ENCODE results near the gene PIK3R4.

PIK3R4 gene

DNA sequence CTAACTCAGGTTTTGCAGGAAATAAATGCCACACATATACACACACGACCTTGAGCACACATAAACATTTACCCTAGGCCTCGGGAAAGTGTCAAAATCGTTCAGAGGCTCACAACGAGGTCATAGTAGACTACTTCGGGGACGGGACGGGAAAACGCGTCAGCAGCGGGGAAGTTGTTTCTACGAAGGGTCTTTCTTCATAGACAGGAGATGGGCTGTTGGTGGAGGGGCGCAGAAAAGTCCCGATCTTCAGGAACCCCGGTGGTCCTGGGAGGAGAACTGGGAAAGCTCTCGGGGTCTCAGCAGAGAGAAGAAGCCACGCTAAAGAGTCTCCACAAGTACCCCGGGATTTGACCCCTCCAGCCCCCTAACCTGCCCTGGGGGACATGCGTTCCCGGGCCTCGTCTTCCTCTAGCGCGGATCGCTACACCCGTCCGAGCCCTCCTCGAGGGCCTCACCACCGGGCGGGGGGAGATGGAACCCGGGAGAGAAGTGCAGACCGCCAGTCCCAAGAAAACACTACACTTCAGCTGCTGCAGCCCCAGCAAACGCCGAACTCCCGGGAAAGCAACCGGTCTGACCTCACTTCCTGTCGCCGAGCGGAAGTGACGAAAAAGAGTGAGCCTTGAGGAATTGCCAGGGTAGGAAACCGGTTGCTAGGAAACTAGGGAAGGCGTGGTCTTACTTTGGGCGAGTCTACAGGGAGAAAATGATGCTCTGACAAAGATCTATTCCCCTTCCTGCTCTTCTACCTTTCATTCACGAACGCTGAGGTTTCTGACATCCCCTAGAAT lies at the start of gene PIK3R4:
Gene PIK3R4 (minus strand): TSS at position 584 of the 794 bp plus-strand sequence. CDS start 1,611 bp downstream, outside the sequence.
- peak within 1 kb of the TSS; percentile 82 for H3K27ac ChIP-seq (ENCODE audit: low read length)
- H3K9me3 ChIP-seq (ENCODE audit: control insufficient read depth in 1 of 2, low read length in 2 of 2) = no peaks in the 10 kb centered on the region
- H3K36me3 ChIP-seq (ENCODE audit: control insufficient read depth in 1 of 2, insufficient read depth in 2 of 2, low read length in 2 of 2) = peaks cover 0 to 14% of the 10 kb centered on the region in 2 donors
- no peaks in the 10 kb centered on the region for H3K27me3 ChIP-seq (ENCODE audit: low read depth, low read length)
- H3K4me1 ChIP-seq (ENCODE audit: control insufficient read depth in 1 of 2, insufficient read depth in 2 of 2, low read length in 2 of 2) = peaks cover 0 to 46% of the 10 kb centered on the region in 2 donors
- peak within 1 kb of the TSS; percentile 80 to 82 for H3K4me3 ChIP-seq (ENCODE audit: low read depth in 1 of 2, low read length in 2 of 2)

DNA sequence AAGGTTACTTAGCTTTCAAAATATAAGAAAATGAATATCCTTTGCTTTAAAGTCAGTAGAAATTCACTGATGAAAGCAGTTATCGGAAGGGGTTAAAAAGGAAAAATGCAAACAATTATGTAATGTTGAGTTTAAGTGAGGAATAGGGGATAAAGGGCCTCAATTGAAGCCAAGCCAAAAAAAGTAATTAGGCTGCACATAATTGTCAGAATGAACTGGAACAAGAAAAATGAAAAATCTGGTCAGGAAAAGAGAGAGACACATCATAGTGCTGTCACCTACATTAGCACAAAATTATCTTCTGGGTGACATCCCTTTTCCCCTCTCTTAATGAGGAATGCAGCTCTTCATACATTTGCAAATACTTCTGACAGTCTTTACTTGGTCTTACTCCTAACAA lies 48.8 kb upstream of the PIK3R4 start:
- Histone ChIP-seq H3K27ac (ENCODE audit: low read length) (no peak overlapping the region), H3K4me3 (ENCODE audit: low read depth in 1 of 2, low read length in 2 of 2) (no peak overlapping the region)

DNA sequence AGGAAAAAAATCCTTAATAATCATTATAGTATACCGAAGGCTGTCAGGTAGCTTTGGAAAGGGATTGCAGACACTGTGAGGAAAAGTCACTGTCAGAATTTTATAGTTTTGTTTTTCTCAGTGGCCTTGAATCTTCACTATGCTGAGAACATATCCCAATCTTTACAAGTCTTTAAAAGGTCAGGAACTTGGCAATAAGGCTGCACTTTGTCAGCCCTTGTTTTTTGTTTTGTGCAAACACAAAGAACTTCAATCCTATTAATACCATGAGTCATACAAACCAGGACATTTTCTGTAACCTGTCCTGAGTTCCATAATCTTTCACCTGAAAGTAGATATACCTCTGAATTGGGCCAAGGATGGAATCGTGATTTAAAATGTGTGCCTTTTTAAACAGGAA lies 45.6 kb upstream of the PIK3R4 start:
- H3K36me3 ChIP-seq (ENCODE audit: control insufficient read depth in 1 of 2, insufficient read depth in 2 of 2, low read length in 2 of 2) = no peaks in the 10 kb centered on the region
- H3K27me3 ChIP-seq (ENCODE audit: low read depth, low read length) = no peaks in the 10 kb centered on the region
- H3K4me3 ChIP-seq (ENCODE audit: low read depth in 1 of 2, low read length in 2 of 2) = no peak overlapping the region
- no peaks in the 10 kb centered on the region for H3K4me1 ChIP-seq (ENCODE audit: control insufficient read depth in 1 of 2, insufficient read depth in 2 of 2, low read length in 2 of 2)
- H3K27ac ChIP-seq (ENCODE audit: low read length) = no peak overlapping the region
- no peaks in the 10 kb centered on the region for H3K9me3 ChIP-seq (ENCODE audit: control insufficient read depth in 1 of 2, low read length in 2 of 2)

More for the DNA sequence above, 48.8 kb upstream of the PIK3R4 start:
- Histone ChIP-seq H3K36me3 (ENCODE audit: control insufficient read depth in 1 of 2, insufficient read depth in 2 of 2, low read length in 2 of 2) (no peaks in the 10 kb centered on the region), H3K27me3 (ENCODE audit: low read depth, low read length) (no peaks in the 10 kb centered on the region), H3K9me3 (ENCODE audit: control insufficient read depth in 1 of 2, low read length in 2 of 2) (no peaks in the 10 kb centered on the region), H3K4me1 (ENCODE audit: control insufficient read depth in 1 of 2, insufficient read depth in 2 of 2, low read length in 2 of 2) (no peaks in the 10 kb centered on the region)

DNA sequence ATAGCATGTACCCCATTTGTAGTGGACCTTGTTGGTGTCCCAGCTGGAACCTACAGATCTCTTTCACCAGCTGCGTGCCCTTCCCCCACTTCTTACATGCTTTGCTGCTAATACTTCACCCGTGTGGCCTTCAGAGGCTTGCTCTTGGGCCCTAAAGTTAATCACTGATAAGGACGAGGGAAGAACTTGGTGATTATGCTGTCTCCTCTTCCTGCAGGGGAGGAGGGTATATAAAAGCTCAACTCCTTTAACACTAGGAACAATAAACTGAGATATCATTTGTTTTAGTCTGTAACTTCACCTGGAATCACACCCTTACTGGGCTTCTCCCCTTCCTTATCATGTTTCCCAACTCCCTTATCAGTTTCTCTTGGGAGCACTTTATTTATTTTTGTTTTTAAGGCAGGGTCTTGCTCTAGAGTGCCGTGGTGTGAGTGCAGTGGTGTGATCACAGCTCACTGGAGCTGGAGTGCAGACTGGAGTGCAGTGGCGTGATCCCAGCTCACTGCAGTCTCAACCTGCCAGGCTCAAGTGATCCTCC lies 43.2 kb upstream of the PIK3R4 start:
- no peak overlapping the region for H3K27ac ChIP-seq (ENCODE audit: low read length)
- H3K27me3 ChIP-seq (ENCODE audit: low read depth, low read length) = no peaks in the 10 kb centered on the region
- H3K4me3 ChIP-seq (ENCODE audit: low read depth in 1 of 2, low read length in 2 of 2) = no peak overlapping the region
- H3K9me3 ChIP-seq (ENCODE audit: control insufficient read depth in 1 of 2, low read length in 2 of 2) = no peaks in the 10 kb centered on the region
- H3K36me3 ChIP-seq (ENCODE audit: control insufficient read depth in 1 of 2, insufficient read depth in 2 of 2, low read length in 2 of 2) = no peaks in the 10 kb centered on the region
- no peaks in the 10 kb centered on the region for H3K4me1 ChIP-seq (ENCODE audit: control insufficient read depth in 1 of 2, insufficient read depth in 2 of 2, low read length in 2 of 2)

DNA sequence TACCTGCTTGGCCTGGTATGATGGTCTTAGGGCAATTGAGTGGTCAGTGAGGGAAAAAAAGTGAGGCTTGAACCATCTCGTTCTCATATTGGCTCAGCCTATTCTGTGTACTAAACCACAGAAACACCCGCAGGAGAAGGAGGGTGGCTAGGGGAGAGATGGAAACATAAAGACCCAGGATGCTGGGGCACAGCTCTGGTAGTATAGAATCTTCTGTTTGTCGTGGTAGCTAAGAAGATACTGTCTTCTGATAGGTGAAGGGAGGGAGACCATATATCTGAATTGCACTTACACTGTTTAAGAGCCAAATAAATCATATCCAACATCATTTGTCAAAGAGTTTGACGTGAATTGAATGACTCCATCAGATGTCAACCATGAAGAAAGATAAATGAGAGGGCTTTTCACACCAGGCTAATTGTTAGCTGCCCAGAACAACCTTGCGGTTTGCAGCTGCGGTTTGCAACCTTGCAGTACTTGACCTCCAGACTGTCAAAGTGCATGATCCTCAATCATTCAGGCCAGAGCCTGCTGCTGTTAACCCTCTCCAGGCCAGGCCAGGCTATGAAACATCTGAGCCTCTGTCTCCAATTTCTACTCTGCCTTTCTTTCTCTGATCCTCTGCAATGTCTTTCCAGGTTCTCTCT lies 40.9 kb upstream of the PIK3R4 start:
- no peaks in the 10 kb centered on the region for H3K4me1 ChIP-seq (ENCODE audit: control insufficient read depth in 1 of 2, insufficient read depth in 2 of 2, low read length in 2 of 2)
- no peaks in the 10 kb centered on the region for H3K36me3 ChIP-seq (ENCODE audit: control insufficient read depth in 1 of 2, insufficient read depth in 2 of 2, low read length in 2 of 2)
- no peak overlapping the region for H3K27ac ChIP-seq (ENCODE audit: low read length)
- H3K9me3 ChIP-seq (ENCODE audit: control insufficient read depth in 1 of 2, low read length in 2 of 2) = no peaks in the 10 kb centered on the region
- H3K4me3 ChIP-seq (ENCODE audit: low read depth in 1 of 2, low read length in 2 of 2) = no peak overlapping the region
- no peaks in the 10 kb centered on the region for H3K27me3 ChIP-seq (ENCODE audit: low read depth, low read length)

DNA sequence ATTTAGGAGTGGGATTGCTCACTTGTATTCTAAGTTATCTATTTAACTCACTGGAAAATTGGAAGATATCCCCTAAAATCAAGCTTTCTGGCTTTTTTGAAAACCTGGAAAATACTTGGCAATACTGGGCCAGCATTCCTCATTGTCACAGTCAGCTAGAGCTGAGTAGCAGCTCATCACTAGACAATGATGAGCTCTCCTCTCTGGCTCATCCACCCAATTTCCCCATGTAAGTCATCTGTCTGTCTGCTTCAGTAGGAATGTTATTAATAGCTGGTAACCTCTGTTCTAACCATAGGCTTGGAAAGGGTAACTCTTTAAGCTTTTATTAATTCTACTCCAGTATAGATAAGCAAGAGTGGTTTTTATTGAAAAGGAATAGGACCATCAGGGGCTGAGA lies 39.7 kb upstream of the PIK3R4 start:
- Histone ChIP-seq H3K9me3 (ENCODE audit: control insufficient read depth in 1 of 2, low read length in 2 of 2) (no peaks in the 10 kb centered on the region), H3K27me3 (ENCODE audit: low read depth, low read length) (no peaks in the 10 kb centered on the region), H3K4me1 (ENCODE audit: control insufficient read depth in 1 of 2, insufficient read depth in 2 of 2, low read length in 2 of 2) (no peaks in the 10 kb centered on the region), H3K4me3 (ENCODE audit: low read depth in 1 of 2, low read length in 2 of 2) (no peak overlapping the region), H3K27ac (ENCODE audit: low read length) (no peak overlapping the region), H3K36me3 (ENCODE audit: control insufficient read depth in 1 of 2, insufficient read depth in 2 of 2, low read length in 2 of 2) (no peaks in the 10 kb centered on the region)

DNA sequence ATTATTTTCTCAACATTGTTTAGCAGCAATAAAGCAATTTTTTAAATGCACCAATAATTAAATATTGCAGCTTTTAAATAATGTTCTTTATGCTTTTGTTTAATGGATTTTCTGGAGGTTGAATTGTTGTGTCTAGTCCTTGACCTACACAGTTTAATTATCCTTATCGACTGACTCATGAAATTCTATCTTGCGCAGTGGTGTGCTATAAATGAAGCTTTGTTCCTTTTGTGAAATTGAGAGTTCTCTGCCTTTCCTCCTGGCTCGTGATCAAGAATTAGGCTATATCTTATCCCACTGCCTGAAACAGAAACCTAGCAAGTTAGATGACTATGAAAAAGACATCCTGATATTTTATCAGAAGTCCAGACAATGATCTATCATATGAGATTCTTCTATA lies 37.0 kb upstream of the PIK3R4 start:
- H3K27me3 ChIP-seq (ENCODE audit: low read depth, low read length) = no peaks in the 10 kb centered on the region
- no peak overlapping the region for H3K4me3 ChIP-seq (ENCODE audit: low read depth in 1 of 2, low read length in 2 of 2)
- no peaks in the 10 kb centered on the region for H3K36me3 ChIP-seq (ENCODE audit: control insufficient read depth in 1 of 2, insufficient read depth in 2 of 2, low read length in 2 of 2)
- no peaks in the 10 kb centered on the region for H3K4me1 ChIP-seq (ENCODE audit: control insufficient read depth in 1 of 2, insufficient read depth in 2 of 2, low read length in 2 of 2)
- no peaks in the 10 kb centered on the region for H3K9me3 ChIP-seq (ENCODE audit: control insufficient read depth in 1 of 2, low read length in 2 of 2)
- H3K27ac ChIP-seq (ENCODE audit: low read length) = no peak overlapping the region

DNA sequence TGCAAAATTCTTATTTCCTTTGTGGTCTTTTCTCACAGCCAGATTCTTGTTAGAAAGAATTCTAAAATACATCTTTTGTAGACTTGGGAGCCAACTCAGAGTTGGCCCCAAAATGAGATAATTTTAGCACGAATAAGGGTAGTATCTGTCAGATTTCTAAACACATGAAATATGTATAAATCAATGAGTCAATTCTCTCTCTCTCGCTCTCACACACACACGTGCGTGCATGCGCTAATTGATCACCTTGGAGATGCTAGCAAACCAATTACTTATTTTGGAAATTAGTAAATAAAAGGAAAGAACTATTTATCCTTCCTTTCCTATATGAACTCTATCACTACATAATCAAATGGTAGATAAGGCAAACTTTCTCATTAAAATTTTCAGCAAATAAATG lies 32.9 kb upstream of the PIK3R4 start:
- Histone ChIP-seq H3K4me1 (ENCODE audit: control insufficient read depth in 1 of 2, insufficient read depth in 2 of 2, low read length in 2 of 2) (no peaks in the 10 kb centered on the region), H3K4me3 (ENCODE audit: low read depth in 1 of 2, low read length in 2 of 2) (no peak overlapping the region), H3K27me3 (ENCODE audit: low read depth, low read length) (no peaks in the 10 kb centered on the region), H3K27ac (ENCODE audit: low read length) (no peak overlapping the region), H3K9me3 (ENCODE audit: control insufficient read depth in 1 of 2, low read length in 2 of 2) (no peaks in the 10 kb centered on the region), H3K36me3 (ENCODE audit: control insufficient read depth in 1 of 2, insufficient read depth in 2 of 2, low read length in 2 of 2) (no peaks in the 10 kb centered on the region)

DNA sequence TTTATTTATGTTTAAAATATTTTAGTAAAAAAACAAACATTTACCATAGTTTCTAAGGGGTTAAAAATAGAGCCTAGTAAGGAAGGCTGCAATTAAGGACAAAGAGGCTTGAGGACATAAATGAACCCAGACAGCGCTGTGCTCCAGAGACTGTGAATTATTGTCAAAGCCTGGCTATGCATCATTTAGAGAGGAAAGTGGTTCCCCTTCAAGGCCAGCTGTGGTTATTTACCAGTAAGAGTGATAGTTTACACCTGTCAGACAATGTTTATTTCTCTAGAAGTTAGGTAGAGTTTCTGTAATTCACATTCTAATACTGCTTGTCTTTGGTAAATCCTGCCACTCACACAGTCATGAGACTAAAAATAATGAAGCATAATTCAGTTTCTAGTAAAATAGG lies 32.4 kb upstream of the PIK3R4 start:
- Histone ChIP-seq H3K4me1 (ENCODE audit: control insufficient read depth in 1 of 2, insufficient read depth in 2 of 2, low read length in 2 of 2) (no peaks in the 10 kb centered on the region), H3K36me3 (ENCODE audit: control insufficient read depth in 1 of 2, insufficient read depth in 2 of 2, low read length in 2 of 2) (no peaks in the 10 kb centered on the region), H3K27me3 (ENCODE audit: low read depth, low read length) (no peaks in the 10 kb centered on the region), H3K4me3 (ENCODE audit: low read depth in 1 of 2, low read length in 2 of 2) (no peak overlapping the region), H3K27ac (ENCODE audit: low read length) (no peak overlapping the region), H3K9me3 (ENCODE audit: control insufficient read depth in 1 of 2, low read length in 2 of 2) (no peaks in the 10 kb centered on the region)

DNA sequence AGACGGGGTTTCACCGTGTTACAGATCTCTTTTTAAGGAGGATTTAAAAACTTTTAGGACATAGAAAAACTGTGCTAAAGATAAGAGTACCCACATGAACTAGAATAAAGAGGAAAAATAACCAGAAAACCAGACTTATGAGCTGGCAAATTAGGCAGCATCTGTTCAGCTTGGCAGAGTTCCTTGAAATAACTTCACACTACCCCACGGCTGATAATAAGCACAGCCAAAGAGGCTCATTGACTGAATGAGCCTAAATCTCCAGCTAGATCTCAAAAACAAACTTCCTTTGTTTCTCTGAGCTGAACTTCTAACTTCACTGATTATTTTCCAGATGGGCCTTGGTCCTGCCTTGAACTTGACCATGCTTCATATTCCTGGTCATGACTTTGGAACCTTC lies 26.7 kb upstream of the PIK3R4 start:
- H3K9me3 ChIP-seq (ENCODE audit: control insufficient read depth in 1 of 2, low read length in 2 of 2) = no peaks in the 10 kb centered on the region
- no peaks in the 10 kb centered on the region for H3K27me3 ChIP-seq (ENCODE audit: low read depth, low read length)
- no peaks in the 10 kb centered on the region for H3K36me3 ChIP-seq (ENCODE audit: control insufficient read depth in 1 of 2, insufficient read depth in 2 of 2, low read length in 2 of 2)
- H3K4me1 ChIP-seq (ENCODE audit: control insufficient read depth in 1 of 2, insufficient read depth in 2 of 2, low read length in 2 of 2) = no peaks in the 10 kb centered on the region
- H3K27ac ChIP-seq (ENCODE audit: low read length) = no peak overlapping the region
- H3K4me3 ChIP-seq (ENCODE audit: low read depth in 1 of 2, low read length in 2 of 2) = no peak overlapping the region

DNA sequence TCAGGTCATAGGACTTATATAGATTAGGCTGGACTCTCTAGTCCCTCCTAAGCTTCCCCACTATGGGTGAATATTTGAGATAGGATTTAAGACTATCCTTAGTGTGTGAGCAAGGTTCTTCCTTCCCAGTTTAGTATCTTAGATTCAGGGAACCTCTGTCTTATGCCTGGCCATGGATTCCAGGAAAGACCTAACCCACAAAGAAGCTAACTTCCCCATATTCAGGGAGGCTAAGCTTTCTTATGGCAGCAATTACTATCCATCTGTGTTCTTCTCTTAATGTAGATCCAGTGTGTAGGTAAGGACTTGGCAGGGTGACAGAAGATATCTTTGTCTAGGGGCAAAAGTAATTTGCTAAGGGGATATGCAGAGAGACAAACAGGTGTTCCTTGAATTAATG lies 25.5 kb upstream of the PIK3R4 start:
- Histone ChIP-seq H3K36me3 (ENCODE audit: control insufficient read depth in 1 of 2, insufficient read depth in 2 of 2, low read length in 2 of 2) (no peaks in the 10 kb centered on the region), H3K27me3 (ENCODE audit: low read depth, low read length) (no peaks in the 10 kb centered on the region), H3K9me3 (ENCODE audit: control insufficient read depth in 1 of 2, low read length in 2 of 2) (no peaks in the 10 kb centered on the region), H3K4me3 (ENCODE audit: low read depth in 1 of 2, low read length in 2 of 2) (no peak overlapping the region), H3K4me1 (ENCODE audit: control insufficient read depth in 1 of 2, insufficient read depth in 2 of 2, low read length in 2 of 2) (no peaks in the 10 kb centered on the region), H3K27ac (ENCODE audit: low read length) (no peak overlapping the region)
